ENCODE measurements around the gene HOMEZ.
"Not testable (repeated sequence)": the region's sequence is repeated elsewhere in the genome, so short reads cannot be mapped to it uniquely, and the experiment has no call there.

The HOMEZ gene

GRCh38 chr14:23286020-23286901 lies at the start of gene HOMEZ:
Gene HOMEZ, minus strand, starts transcription at chr14:23286132. Its CDS starts 180 bp downstream, at chr14:23285952.
- peak; percentile 96 for DNase-seq (ENCODE audit: low read depth)

GRCh38 chr14:23335623-23336022 lies 49.7 kb upstream of the HOMEZ start:
- DNase-seq (ENCODE audit: low read depth) = no peak

- DNase-seq (ENCODE audit: low read depth) = peak; percentile 23
These were observed 42.2 kb upstream of the HOMEZ start for GRCh38 chr14:23327947-23328744.

- no peak for DNase-seq (ENCODE audit: low read depth)
These were observed 40.8 kb upstream of the HOMEZ start for GRCh38 chr14:23326491-23327332.

GRCh38 chr14:23325746-23326145 lies 39.8 kb upstream of the HOMEZ start:
- not testable (repeated sequence) for DNase-seq (ENCODE audit: low read depth)

- no peak for DNase-seq (ENCODE audit: low read depth)
These were observed 39.1 kb upstream of the HOMEZ start for GRCh38 chr14:23324993-23325392.

GRCh38 chr14:23324455-23324846 lies 38.5 kb upstream of the HOMEZ start:
- no peak for DNase-seq (ENCODE audit: low read depth)

- DNase-seq (ENCODE audit: low read depth) = no peak
These were observed 38.0 kb upstream of the HOMEZ start for GRCh38 chr14:23323838-23324454.

- no peak for DNase-seq (ENCODE audit: low read depth)
These were observed 36.9 kb upstream of the HOMEZ start for GRCh38 chr14:23322568-23323517.

GRCh38 chr14:23321572-23322547 lies 35.9 kb upstream of the HOMEZ start:
- DNase-seq (ENCODE audit: low read depth) = no peak

GRCh38 chr14:23320584-23321571 lies 34.9 kb upstream of the HOMEZ start, which contains the start of gene PABPN1:
Gene PABPN1, plus strand, starts transcription at chr14:23321457. Its CDS starts 13 bp downstream, at chr14:23321470.
- DNase-seq (ENCODE audit: low read depth) = peak; percentile 92

- DNase-seq (ENCODE audit: low read depth) = no peak
These were observed 34.0 kb upstream of the HOMEZ start for GRCh38 chr14:23319746-23320583.

- no peak for DNase-seq (ENCODE audit: low read depth)
These were observed 30.4 kb upstream of the HOMEZ start for GRCh38 chr14:23316300-23316699.

- no peak for DNase-seq (ENCODE audit: low read depth)
These were observed 24.6 kb upstream of the HOMEZ start for GRCh38 chr14:23310546-23310945.

GRCh38 chr14:23308721-23309445 lies 23.0 kb upstream of the HOMEZ start:
- no peak for DNase-seq (ENCODE audit: low read depth)

All from stimulated activated CD8-positive, alpha-beta memory T cell treated with anti-CD3 and anti-CD28 coated beads, Interleukin-12 subunit alpha, Interleukin-12 subunit beta, amount 100 ng/mL, for 4 hours (primary cell).